H1 (cell line): ENCODE data around the gene RYR3.

Experiments
- ASH2L ChIP-seq: fragments of 200-600, 300-600 bp; sonication (generic); IDR thresholded peaks from one replicate; pipeline ENCODE4 v1.7.1; 2017; ENCODE audit warnings: low read length
- CBX8 ChIP-seq: fragments of 300-800, 300-1000 bp; sonication (generic); IDR thresholded peaks from 2 replicates; pipeline ENCODE4 v1.7.1; 2016; ENCODE audit warnings: low read depth, low read length, borderline replicate concordance
- CTCF ChIP-seq, 3 experiments: IDR thresholded peaks; 1 replicate in 2 of 3; 2 replicates in 1 of 3; pipeline versions ENCODE4 v1.5.1 to v1.6.1; 2011; ENCODE audit warnings: low read length in 3 of 3, mild to moderate bottlenecking in 3 of 3, inconsistent platforms in 2 of 3, low read depth in 1 of 3, moderate library complexity in 1 of 3; ENCODE audit not compliant: insufficient read depth in 1 of 3; ENCODE audit errors: control extremely low read depth in 1 of 3
- E2F6 ChIP-seq: IDR thresholded peaks from 2 replicates; pipeline ENCODE4 v1.6.1; 2012; ENCODE audit warnings: inconsistent platforms
- EGR1 ChIP-seq: IDR thresholded peaks from 2 replicates; pipeline ENCODE4 v1.6.1; 2011; ENCODE audit warnings: low read depth, low read length, borderline replicate concordance
- EZH2 ChIP-seq: fragments of 200-600 bp; sonication (generic); IDR thresholded peaks from 2 replicates; pipeline ENCODE4 v1.7.1; 2012; ENCODE audit warnings: low read depth, mild to moderate bottlenecking, moderate library complexity, low read length, inconsistent platforms; ENCODE audit not compliant: severe bottlenecking
- GABPA ChIP-seq: IDR thresholded peaks from 2 replicates; pipeline ENCODE4 v1.6.1; 2011; ENCODE audit warnings: mild to moderate bottlenecking, low read length, moderate library complexity, borderline replicate concordance; ENCODE audit not compliant: insufficient read depth
- JUN ChIP-seq: IDR thresholded peaks from 2 replicates; pipeline ENCODE4 v1.6.1; 2011; ENCODE audit warnings: low read depth, mild to moderate bottlenecking, improper control_type of control experiment, low read length
- MAX ChIP-seq: IDR thresholded peaks from 2 replicates; pipeline ENCODE4 v1.6.1; 2012; ENCODE audit warnings: inconsistent platforms
- POLR2A ChIP-seq, 2 experiments: IDR thresholded peaks; 1 replicate in 1 of 2; 2 replicates in 1 of 2; pipeline ENCODE4 v1.6.1; 2011; ENCODE audit warnings: low read depth in 2 of 2, low read length in 2 of 2, mild to moderate bottlenecking in 2 of 2; ENCODE audit errors: control extremely low read depth in 1 of 2
- RAD21 ChIP-seq, 2 experiments: IDR thresholded peaks in 1 of 2; conservative IDR thresholded peaks in 1 of 2; 2 replicates each; pipeline ENCODE4 v1.6.1; 2011; ENCODE audit warnings: low read depth in 2 of 2, low read length in 2 of 2, improper control_type of control experiment in 1 of 2, inconsistent platforms in 1 of 2, mild to moderate bottlenecking in 1 of 2, moderate library complexity in 1 of 2
- RFX5 ChIP-seq: IDR thresholded peaks from 2 replicates; pipeline ENCODE4 v1.6.1; 2011; ENCODE audit warnings: low read depth, low read length, improper control_type of control experiment, borderline replicate concordance
- RNF2 ChIP-seq: fragments of 200-900, 300-1000 bp; sonication (generic); IDR thresholded peaks from 2 replicates; pipeline ENCODE4 v1.7.1; 2016; ENCODE audit warnings: borderline replicate concordance, low read depth, mild to moderate bottlenecking, antibody characterized with exemption, low read length; ENCODE audit not compliant: poor library complexity, severe bottlenecking; ENCODE audit errors: missing control alignments

- no peak for TF ChIP-seq EZH2
- no peak for TF ChIP-seq GABPA
- no peak for TF ChIP-seq CTCF (IDR thresholded peaks at IDR 0.05; ENCODE audit: control extremely low read depth in 1 of 3, insufficient read depth in 1 of 3, low read depth in 1 of 3, low read length in 3 of 3)
- TF ChIP-seq EGR1, result no peak
- TF ChIP-seq POLR2A (IDR thresholded peaks at IDR 0.05; ENCODE audit: control extremely low read depth in 1 of 2, low read depth in 2 of 2, low read length in 2 of 2), result no peak
- no peak for TF ChIP-seq MAX
- no peak for TF ChIP-seq RAD21 (IDR thresholded peaks at IDR 0.05 in 1 of 2, conservative IDR thresholded peaks at IDR 0.05 in 1 of 2; ENCODE audit: low read depth in 2 of 2, low read length in 2 of 2)
- no peak for TF ChIP-seq RFX5
- no peak for TF ChIP-seq JUN
- TF ChIP-seq ASH2L, result no peak
- TF ChIP-seq RNF2, result no peak
- no peak for TF ChIP-seq E2F6
- no peak for TF ChIP-seq CBX8
Measured at GRCh38 chr15:33908406-33908805, 597.6 kb downstream of the RYR3 start.
